AG10803 (cell line): Measurements from ENCODE around the gene AGPS.

Experiments
- DNase-seq: peaks from one replicate; pipeline ENCODE4 v3.0.0; 2010; ENCODE audit warnings: low read depth
- H3K4me3 ChIP-seq: 2 replicates; pipeline ENCODE4 v1.5.1; 2011; ENCODE audit warnings: mild to moderate bottlenecking, low read length, control low read depth
- CTCF ChIP-seq: conservative IDR thresholded peaks from 2 replicates; pipeline ENCODE4 v1.5.1; 2011; ENCODE audit warnings: mild to moderate bottlenecking, low read length, control low read depth, inconsistent platforms

AGPS gene

GRCh38 chr2:177589186-177589585 lies 196.6 kb downstream of the AGPS start:
- no peak overlapping the region for H3K4me3 ChIP-seq
- DNase-seq: no peak
- TF ChIP-seq CTCF: no peak

GRCh38 chr2:177592397-177592796 lies 199.8 kb downstream of the AGPS start:
- DNase-seq: no peak
- no peak overlapping the region for H3K4me3 ChIP-seq
- TF ChIP-seq CTCF: no peak

- TF ChIP-seq CTCF: no peak
- no peak overlapping the region for H3K4me3 ChIP-seq
- DNase-seq: no peak
Observed at GRCh38 chr2:177592945-177593344, 200.4 kb downstream of the AGPS start.

GRCh38 chr2:177593402-177593801 lies 200.8 kb downstream of the AGPS start:
- no peak for TF ChIP-seq CTCF
- DNase-seq: no peak
- no peak overlapping the region for H3K4me3 ChIP-seq
